ENCODE measurements around the gene ZBTB43. TPM values are rescaled to one million over a fixed set of nuclear protein-coding genes. Genes with fewer than 3 reads are reported as not detected.

Gene ZBTB43
- total RNA-seq, 1 experiment from 2014 or later = 15.4 TPM

GRCh38 chr9:126842220-126842842, 37.5 kb downstream of the ZBTB43 start:
- Histone ChIP-seq H3K4me2 (ENCODE audit: low read length) (no peak overlapping the region), H3K4me1 (ENCODE audit: control insufficient read depth in 1 of 2, insufficient read depth in 2 of 2, low read length in 2 of 2) (peaks cover 5 to 14% of the 10 kb centered on the region in 2 experiments; a peak in 3 of 4 replicates), H3K9me3 (ENCODE audit: control insufficient read depth in 1 of 2, insufficient read depth in 1 of 2, low read depth in 1 of 2, low read length in 2 of 2) (no peaks in the 10 kb centered on the region), H3K79me2 (ENCODE audit: insufficient read depth, low read length) (no peaks in the 10 kb centered on the region; the same call in 1 of the 2 replicates), H3K9ac (ENCODE audit: low read length) (no peak overlapping the region), H3K9me2 (ENCODE audit: insufficient read depth) (no peaks in the 10 kb centered on the region), H2AFZ (ENCODE audit: low read depth, low read length, poor library complexity, severe bottlenecking) (no peak overlapping the region), H4K20me1 (ENCODE audit: insufficient read depth) (no peaks in the 10 kb centered on the region), H3K27me3 (ENCODE audit: insufficient read depth, low read length) (no peaks in the 10 kb centered on the region), H3K27ac (ENCODE audit: low read depth, low read length) (no peak overlapping the region), H3K4me3 (replicated peaks in 1 of 2; ENCODE audit: low read depth in 1 of 2, low read length in 2 of 2) (no peak overlapping the region), H3K36me3 (ENCODE audit: control insufficient read depth in 1 of 2, insufficient read depth in 2 of 2, low read length in 2 of 2) (no peaks in the 10 kb centered on the region; a peak in 1 of 4 replicates)
- TF ChIP-seq REST (IDR thresholded peaks at IDR 0.05; ENCODE audit: low read depth) (no peak), CTCF (IDR thresholded peaks at IDR 0.05 in 2 of 3, conservative IDR thresholded peaks at IDR 0.05 in 1 of 3; ENCODE audit: borderline replicate concordance in 1 of 3, insufficient read depth in 1 of 3, low read depth in 2 of 3, low read length in 2 of 3) (no peak)
- BruUV-seq (replicated peaks) = no TSS peak
- no peak for ATAC-seq
- DNase-seq (ENCODE audit: low read depth, low spot score) = no peak
- RAD21 ChIA-PET (ENCODE audit: low non-redundant PET in 1 of 2, low total read pairs in 2 of 2, uncharacterized antibody in 2 of 2, unreplicated experiment in 2 of 2) = no interaction called here
- CTCF ChIA-PET = interaction anchor here (0.9 kb wide), 1 partner anchor 17 kb away, joined by 3 read pairs; no protein-coding TSS in a partner anchor
- POLR2A ChIA-PET = no interaction called here
- intact Hi-C loops (cut with micrococcal nuclease) = no loop called here

Data from HCT116 (cell line).